T-helper 1 cell (primary cell): ENCODE measurements around the gene KCNK13.
"Not testable (repeated sequence)": the region's sequence is repeated elsewhere in the genome, so short reads cannot be mapped to it uniquely, and the experiment has no call there.

Source experiments
- DNase-seq, 5 donors: peaks; one replicate each; pipeline ENCODE4 v3.0.0-alpha.2; 2012 to 2020

KCNK13 gene

DNA sequence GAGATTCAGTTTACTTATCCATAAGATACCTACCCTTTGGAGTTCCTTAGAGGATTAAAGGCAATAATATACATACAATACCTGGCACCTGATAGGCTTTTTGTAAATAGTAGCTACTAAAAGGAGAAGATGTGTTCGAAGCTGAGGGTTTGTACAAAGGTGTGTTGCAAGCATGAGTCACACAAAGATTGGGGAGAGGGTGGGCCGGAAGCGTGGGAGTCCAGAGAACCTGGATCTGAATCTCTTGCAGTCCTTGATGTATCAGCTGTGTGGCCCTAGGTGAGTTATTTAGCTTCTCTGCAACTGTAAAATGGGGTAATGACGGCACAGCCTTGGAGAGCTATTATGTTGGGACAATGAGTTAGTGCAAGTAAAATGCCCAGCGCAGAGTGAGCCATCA, 132.9 kb downstream of the KCNK13 start:
- DNase-seq = no peak

DNA sequence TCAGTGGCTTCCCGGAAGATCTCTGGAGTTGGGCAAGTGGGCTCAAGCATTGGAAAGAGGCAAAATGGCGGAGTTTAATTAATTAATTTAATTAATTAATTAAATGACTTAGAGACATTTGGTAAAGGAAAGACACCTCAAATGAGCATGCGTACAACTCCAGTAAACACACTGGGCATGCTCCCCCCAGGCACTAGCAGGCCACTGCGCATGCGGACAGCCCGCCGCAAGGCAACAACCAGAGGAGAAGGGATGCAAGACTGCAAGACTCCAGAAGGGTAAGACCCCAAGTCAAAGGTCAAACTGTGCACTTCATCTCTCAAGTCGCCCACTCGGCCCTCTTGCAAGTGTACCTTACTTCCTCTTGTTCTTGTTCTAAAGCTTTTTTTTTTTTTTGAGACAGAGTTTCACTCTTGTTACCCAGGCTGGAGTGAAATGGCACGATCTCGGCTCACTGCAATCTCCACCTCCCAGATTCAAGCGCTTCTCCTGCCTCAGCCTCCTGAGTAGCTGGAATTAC, 136.8 kb downstream of the KCNK13 start:
- DNase-seq = no peak

- DNase-seq = not testable (repeated sequence)
Measured at GRCh38 chr14:90200546-90200945, 138.8 kb downstream of the KCNK13 start.

- no peak for DNase-seq
Measured at GRCh38 chr14:90201344-90201743, 139.6 kb downstream of the KCNK13 start.

- DNase-seq = no peak
Measured at GRCh38 chr14:90204516-90204915, 142.7 kb downstream of the KCNK13 start.

- DNase-seq = no peak
Measured at GRCh38 chr14:90213099-90213748, 151.4 kb downstream of the KCNK13 start.

GRCh38 chr14:90228478-90228877, 166.7 kb downstream of the KCNK13 start:
- DNase-seq = no peak

GRCh38 chr14:90229942-90230341, 168.1 kb downstream of the KCNK13 start:
- not testable (repeated sequence) for DNase-seq
